Pancreas (tissue), 10 donors: ENCODE results near the gene MSI2. TPM values are rescaled to one million over a fixed set of nuclear protein-coding genes. Genes with fewer than 3 reads are reported as not detected.
A peak's percentile ranks its signal among the peaks of the same experiment; 100 is the strongest.

Source experiments
- ATAC-seq, 4 donors: fragments of 200-7000 bp; cut with Tn5 transposase; one replicate each; pipeline versions ENCODE4 v1.8.0 to v1.9.1; 2020; ENCODE audit warnings: mild to moderate bottlenecking in 4 of 4, moderate library complexity in 4 of 4
- DNase-seq, 6 donors: peaks; one replicate each; pipeline ENCODE4 v3.0.0-alpha.2; 2020
- FAIRE-seq: peaks from 2 replicates; lab custom pipeline; 2012; peaks lifted over from hg19 to GRCh38; lab: Jason Lieb, UNC
- H3K27ac ChIP-seq, 4 donors: fragments of 200-600 bp; sonication (generic); 1 replicate in 3 of 4; 2 replicates in 1 of 4; pipeline versions ENCODE4 v1.5.0 to v1.8.0; 2020
- H3K27me3 ChIP-seq, 4 donors: fragments of 200-600 bp; one replicate each; pipeline ENCODE4 v1.8.0; 2021
- H3K36me3 ChIP-seq, 3 donors: fragments of 200-600 bp; sonication (generic) in 1 of 3; one replicate each; pipeline versions ENCODE4 v1.5.0 to v1.8.0; 2020 to 2021
- H3K4me1 ChIP-seq, 3 donors: fragments of 200-600 bp; one replicate each; pipeline ENCODE4 v1.8.0; 2021
- H3K4me3 ChIP-seq, 4 donors: fragments of 200-600 bp; sonication (generic) in 2 of 4; one replicate each; pipeline versions ENCODE4 v1.5.0 to v1.8.0; 2020 to 2021
- H3K9me3 ChIP-seq, 4 donors: fragments of 200-600 bp; one replicate each; pipeline ENCODE4 v1.8.0; 2021
- WGBS, 2 donors: extraction: QIAGEN DNeasy Blood & Tissue Kit; methylation state at CpG; one replicate each; pipeline ENCODE4 v1.1.7; 2013; 5-methylcytosine and 5-hydroxymethylcytosine counted together
- intact Hi-C, 3 donors: fragments of 100-400 bp; cut with DNase I; formaldehyde crosslinking; loops; one replicate each; pipeline versions ENCODE4 v1.11.1 to v1.14.2; 2022
- polyA plus RNA-seq, 2 donors: library from polyadenylated mRNA; stranded (reverse); fragments of 200-250 nt; gene quantifications; one replicate each; pipeline ENCODE4 v1.2.3, GENCODE V29; 2013
- total RNA-seq, 6 donors: library from RNA; stranded (reverse); fragmentation: NEBNext Ultra II Directional in 4 of 6; extraction: Animal tissue kit (Norgen Biotek cat#: 25700) in 4 of 6; gene quantifications; one replicate each; pipeline versions ENCODE4 v1.2.1 to v1.2.4, GENCODE V29; 2021 to 2023
- TF ChIP-seq, protein P1 (sequence below), 4 donors: fragments of 200-600 bp; sonication (generic) in 3 of 4; IDR thresholded peaks; one replicate each; pipeline versions ENCODE4 v1.5.0 to v1.8.0; 2021; ENCODE audit warnings: antibody characterized with exemption in 4 of 4
- donor health status: healthy with polysubstance abuse.
- donor health status: DM: no; HTN: no; CAD: no; lungs with moderate emphysema.
- donor health status: DM: no; HTN: no; CAD: no.
- donor health status: control.
- donor health status: control.
- donor health status: Bipolar disorder and iron deficiency.
- donor health status: DM: yes; HTN: yes; CAD: no.
- donor health status: DM: no; HTN: no; CAD: no.
- donor health status: DM: no; HTN: no; CAD: no.
- donor health status: DM: yes; HTN: yes; CAD: no.

The MSI2 gene
- total and polyA plus RNA-seq, 8 donors, result 10.4 to 48.9 (median 30.1) TPM

DNA sequence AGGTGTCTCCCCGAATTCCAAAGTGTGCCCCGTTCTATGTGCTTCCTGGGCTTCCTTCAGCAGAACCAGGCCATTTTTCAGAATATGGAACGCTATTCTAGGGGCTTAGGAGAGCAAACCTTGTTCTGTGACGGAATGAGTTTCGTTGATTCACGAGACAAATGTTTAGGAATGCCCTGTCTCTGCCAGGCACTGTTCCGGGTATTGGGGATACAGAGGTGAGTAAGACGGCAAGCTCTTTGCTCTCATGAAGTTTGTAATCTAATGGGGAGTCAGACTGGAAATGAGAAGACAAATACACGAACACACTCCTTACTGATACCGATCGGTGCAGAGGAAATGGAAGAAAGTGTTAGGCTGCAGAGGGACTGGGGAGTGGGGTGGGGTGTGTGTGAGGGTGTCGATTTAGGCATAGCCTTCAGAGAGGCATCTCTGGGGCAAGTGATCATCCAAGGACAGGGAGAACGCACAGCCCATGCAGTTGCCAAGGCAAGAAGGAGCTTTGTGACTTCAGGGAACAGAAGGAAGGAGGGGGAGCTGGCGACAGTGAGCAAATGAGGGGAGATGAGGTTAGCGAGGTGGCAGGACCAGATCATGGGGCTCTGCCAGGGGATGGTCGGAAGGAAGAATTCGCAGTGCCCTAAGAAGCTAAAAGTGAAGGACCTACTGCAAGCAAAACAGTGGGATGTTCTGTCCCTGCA, 189.6 kb downstream of the MSI2 start:
- no peaks in the 10 kb centered on the region for H3K27me3 ChIP-seq
- no peaks in the 10 kb centered on the region for H3K4me1 ChIP-seq
- no peak for DNase-seq
- no peaks in the 10 kb centered on the region for H3K9me3 ChIP-seq
- intact Hi-C loops, result no loop called here
- no peak for ATAC-seq
- H3K4me3 ChIP-seq, result no peak overlapping the region
- FAIRE-seq, result no peak
- TF ChIP-seq, protein P1, sequence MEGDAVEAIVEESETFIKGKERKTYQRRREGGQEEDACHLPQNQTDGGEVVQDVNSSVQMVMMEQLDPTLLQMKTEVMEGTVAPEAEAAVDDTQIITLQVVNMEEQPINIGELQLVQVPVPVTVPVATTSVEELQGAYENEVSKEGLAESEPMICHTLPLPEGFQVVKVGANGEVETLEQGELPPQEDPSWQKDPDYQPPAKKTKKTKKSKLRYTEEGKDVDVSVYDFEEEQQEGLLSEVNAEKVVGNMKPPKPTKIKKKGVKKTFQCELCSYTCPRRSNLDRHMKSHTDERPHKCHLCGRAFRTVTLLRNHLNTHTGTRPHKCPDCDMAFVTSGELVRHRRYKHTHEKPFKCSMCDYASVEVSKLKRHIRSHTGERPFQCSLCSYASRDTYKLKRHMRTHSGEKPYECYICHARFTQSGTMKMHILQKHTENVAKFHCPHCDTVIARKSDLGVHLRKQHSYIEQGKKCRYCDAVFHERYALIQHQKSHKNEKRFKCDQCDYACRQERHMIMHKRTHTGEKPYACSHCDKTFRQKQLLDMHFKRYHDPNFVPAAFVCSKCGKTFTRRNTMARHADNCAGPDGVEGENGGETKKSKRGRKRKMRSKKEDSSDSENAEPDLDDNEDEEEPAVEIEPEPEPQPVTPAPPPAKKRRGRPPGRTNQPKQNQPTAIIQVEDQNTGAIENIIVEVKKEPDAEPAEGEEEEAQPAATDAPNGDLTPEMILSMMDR (IDR thresholded peaks at IDR 0.05), result no peak
- WGBS, 2 donors, result 81 to 86% methylated on average over 17 of the region's 17 CpGs
- no peaks in the 10 kb centered on the region for H3K36me3 ChIP-seq
- no peak overlapping the region for H3K27ac ChIP-seq

DNA sequence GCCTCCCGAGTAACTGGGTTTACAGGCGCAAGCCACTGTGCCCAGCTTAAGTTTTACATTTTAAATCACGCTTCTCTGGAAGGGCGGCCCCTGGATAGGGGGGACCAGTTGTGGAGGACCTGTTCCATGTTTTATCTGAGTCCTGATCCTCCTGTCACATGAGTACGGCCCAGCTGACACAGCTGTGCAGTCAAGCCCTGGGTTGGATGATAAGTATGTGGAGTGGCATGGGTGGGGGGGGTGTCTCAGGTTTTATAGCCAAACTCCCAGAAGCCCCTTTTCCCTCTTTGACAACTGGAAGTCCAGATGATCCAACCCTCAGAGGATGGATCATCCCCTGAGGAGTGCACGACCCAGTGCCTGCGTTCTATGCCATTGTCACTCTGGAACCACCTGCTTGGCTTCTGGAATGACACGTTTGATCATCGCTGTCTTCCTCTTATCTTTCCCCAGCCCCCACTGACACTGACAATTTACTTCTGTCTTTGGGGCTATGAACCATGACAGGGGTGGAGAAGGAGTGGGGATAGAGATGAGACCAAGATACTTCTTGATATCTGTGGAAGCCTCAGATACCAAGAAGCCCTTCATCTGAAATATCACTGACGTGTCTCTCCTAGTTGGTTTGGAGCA, 191.2 kb downstream of the MSI2 start:
- no peak for FAIRE-seq

DNA sequence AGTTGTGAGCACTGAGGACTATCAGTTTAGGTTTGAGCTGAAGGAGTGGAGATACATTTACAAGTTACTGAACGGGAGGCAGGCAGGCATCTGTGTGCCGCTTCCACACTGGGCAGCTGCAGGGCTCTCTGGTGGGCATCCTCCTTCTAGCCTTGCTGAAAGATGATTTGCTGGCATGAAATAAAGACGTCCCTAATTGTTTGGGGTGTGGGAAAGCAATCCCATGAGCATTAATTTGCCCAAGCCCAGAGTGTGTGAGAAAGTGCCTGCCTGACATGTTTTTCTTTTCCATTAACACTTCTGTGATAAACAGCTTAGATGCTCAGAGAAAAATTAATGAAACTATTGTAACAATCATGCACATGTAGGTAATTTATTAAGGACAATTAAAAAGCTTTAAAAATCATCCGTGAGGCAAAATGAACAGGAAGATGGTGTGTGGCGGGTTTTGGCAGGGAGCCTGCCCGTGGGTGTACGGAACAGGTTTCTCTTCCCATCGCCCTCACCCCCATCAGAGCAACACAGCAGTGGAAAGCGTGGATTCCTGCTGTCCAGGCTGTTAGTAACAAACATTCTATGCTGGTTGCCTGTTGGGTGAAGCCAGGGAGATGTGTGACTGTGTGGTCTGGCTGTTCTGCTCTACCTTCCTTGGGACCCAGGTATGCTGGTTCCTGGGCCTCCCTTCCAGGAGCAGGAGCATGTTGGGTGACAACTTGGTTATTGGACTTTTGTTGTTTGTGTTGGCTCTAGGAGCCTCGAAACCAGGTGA, 191.9 kb downstream of the MSI2 start:
- no peaks in the 10 kb centered on the region for H3K4me1 ChIP-seq
- FAIRE-seq, result no peak
- TF ChIP-seq, protein P1 (IDR thresholded peaks at IDR 0.05), result no peak
- no peak overlapping the region for H3K27ac ChIP-seq
- intact Hi-C loops, result no loop called here
- WGBS, 2 donors, result 71 to 80% methylated on average over 10 of the region's 10 CpGs
- no peaks in the 10 kb centered on the region for H3K9me3 ChIP-seq
- no peaks in the 10 kb centered on the region for H3K27me3 ChIP-seq
- no peak overlapping the region for H3K4me3 ChIP-seq
- DNase-seq, result no peak
- peak in 2 of 4 donors; percentile 22 to 41 for ATAC-seq
- no peaks in the 10 kb centered on the region for H3K36me3 ChIP-seq

More for the DNA sequence above, 191.2 kb downstream of the MSI2 start:
- DNase-seq (no peak), ATAC-seq (no peak)
- H3K4me1 ChIP-seq, result no peaks in the 10 kb centered on the region
- H3K9me3 ChIP-seq, result no peaks in the 10 kb centered on the region
- intact Hi-C loops, result no loop called here
- H3K36me3 ChIP-seq, result no peaks in the 10 kb centered on the region
- TF ChIP-seq, protein P1 (IDR thresholded peaks at IDR 0.05), result no peak
- WGBS, 2 donors, result 93% methylated on average over 10 of the region's 10 CpGs
- H3K27me3 ChIP-seq, result no peaks in the 10 kb centered on the region
- H3K4me3 ChIP-seq, result no peak overlapping the region
- H3K27ac ChIP-seq, result no peak overlapping the region

DNA sequence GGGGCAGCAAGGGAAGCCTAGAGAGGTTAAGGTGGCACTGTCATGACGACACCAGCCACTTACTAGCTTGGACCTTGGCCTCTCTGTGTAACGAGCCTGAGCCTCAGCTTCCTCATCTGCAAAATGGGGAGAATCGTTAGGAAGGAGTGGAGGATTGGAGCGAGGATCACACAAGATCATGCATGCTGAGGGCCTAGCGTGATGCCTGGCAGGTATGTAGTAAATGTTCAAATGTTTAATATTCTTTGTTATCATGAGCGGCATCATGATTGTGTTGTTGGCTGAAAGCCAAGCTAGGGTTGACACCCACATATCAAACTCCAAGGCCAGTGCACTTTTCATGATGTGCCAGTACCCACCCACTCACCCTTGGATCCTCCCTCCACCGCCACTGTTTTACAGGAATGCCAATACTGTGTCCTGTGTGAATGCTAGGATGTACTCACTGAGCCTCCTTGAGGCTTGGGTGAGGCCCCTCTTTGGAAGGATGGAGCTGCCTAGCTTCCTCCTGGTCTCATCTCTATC, 192.5 kb downstream of the MSI2 start:
- no peak overlapping the region for H3K27ac ChIP-seq
- TF ChIP-seq, protein P1 (IDR thresholded peaks at IDR 0.05), result no peak
- ATAC-seq (no peak), DNase-seq (no peak), FAIRE-seq (no peak)
- intact Hi-C loops, result no loop called here
- no peak overlapping the region for H3K4me3 ChIP-seq
- H3K4me1 ChIP-seq, result no peaks in the 10 kb centered on the region
- no peaks in the 10 kb centered on the region for H3K36me3 ChIP-seq
- H3K9me3 ChIP-seq, result no peaks in the 10 kb centered on the region
- WGBS, 2 donors, result 90 to 94% methylated on average over 7 of the region's 7 CpGs
- H3K27me3 ChIP-seq, result no peaks in the 10 kb centered on the region
